ENCODE measurements around the gene SPO11.
A peak's percentile ranks its signal among the peaks of the same experiment; 100 is the strongest.

SPO11 gene

GRCh38 chr20:57329608-57330221 lies at the start of gene SPO11:
SPO11 (plus strand) TSS chr20:57329803; CDS start chr20:57329868, 65 bp downstream.
- no peak for DNase-seq

DNA sequence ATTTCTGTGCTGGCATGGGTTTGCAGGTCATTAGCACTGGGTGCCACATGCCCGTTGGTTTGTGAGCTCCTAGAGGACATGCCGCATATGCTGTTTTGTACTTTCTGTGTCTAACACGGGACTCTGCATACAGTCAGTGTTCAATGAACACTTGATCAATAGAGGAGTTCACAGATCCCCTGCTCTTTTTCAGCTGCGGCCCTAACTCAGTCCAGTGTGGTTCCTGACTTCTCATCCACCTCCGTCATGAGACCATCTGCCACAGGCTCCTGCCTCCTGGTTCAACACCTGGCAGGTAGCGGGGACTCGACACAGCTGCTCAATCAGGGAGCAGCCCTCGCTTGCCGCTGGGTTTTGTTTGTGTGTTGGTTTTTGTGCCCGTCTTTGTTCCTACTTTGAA lies 49.4 kb upstream of the SPO11 start:
- peak; percentile 17 for DNase-seq

GRCh38 chr20:57281900-57282299 lies 47.7 kb upstream of the SPO11 start:
- DNase-seq = no peak

DNA sequence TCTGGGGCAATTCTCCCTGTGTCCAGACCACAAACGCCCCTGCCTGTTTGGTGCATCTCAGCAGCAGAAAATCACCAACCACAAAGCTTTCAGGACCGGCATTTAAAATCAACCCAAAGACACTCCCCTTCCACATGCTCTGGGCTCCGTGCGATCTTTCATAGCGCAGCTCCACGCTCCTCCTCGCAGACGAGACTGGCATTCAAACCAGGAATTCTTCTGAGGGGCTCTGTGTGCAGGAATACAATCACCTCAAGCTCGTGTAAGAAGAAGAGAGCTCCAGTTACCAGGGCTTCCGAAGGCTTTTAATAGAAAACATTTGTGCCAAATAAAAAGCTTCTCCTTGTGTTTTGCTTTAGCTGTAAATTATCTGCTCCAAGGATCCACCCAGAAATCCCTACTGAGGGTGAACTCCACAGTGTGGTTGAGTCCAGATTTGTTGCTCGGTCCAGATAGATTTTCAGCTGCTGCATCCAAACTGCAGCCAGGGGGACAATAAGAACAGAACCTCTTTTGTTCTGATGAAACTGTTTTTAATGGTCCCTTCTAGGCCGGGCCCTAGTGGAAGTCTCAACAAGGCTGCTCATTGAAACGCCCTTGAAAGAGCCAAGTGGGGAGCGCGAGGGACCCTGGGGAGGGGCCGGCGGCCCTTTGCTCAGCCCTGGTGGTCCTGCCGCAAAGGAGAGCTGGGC lies 46.8 kb upstream of the SPO11 start:
- no peak for DNase-seq

- no peak for DNase-seq
Observed at GRCh38 chr20:57283860-57284259, 45.7 kb upstream of the SPO11 start.

- DNase-seq = no peak
Observed at GRCh38 chr20:57287007-57287880, 42.4 kb upstream of the SPO11 start.

DNA sequence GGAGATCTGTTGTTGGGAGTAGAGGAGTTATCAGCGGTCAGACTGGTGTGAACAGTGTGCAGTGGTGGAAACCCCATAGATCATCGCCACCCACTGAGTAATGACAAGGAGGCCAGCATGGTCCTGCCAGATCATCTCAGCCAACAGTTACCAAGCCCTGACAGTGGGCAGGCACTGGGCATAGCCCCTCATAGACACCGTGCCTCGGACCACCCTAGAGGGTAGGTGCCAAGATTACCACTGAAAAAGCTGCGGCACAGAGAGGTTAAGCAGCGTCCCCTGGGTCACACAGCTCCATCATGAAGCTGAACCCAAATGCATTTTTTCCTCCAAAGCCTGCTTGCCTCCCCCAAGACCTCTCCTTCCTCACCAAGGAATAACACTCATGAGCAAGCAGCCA lies 41.7 kb upstream of the SPO11 start:
- no peak for DNase-seq

DNA sequence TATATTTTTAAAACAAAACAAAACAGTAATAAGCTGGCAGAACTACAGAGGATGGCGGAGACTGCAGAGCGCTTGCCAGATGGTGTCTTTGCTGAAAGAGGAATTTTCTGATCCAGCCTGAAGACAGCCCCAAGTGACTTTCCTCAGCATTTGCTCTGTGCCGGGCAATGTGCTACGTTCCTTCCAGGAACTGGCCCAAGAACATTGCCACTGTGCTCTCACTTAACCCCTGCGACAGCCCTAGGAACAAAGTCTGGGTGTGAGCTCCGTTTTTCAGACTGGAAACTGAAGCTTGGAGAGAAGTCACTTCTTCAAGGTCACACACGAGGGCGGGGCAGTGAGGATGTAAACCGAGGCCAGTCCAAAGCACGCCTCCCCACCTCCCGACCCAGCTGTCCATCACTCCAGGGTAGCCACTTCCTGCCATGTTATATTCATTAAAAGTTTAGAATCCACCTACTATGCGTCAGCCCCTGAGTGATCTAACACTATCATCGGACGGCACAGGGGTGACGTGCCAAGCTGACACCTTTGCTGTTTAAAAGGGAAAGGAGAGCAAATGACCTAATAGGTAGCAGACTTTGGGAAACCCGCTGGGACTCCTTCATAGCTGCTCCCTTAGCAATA lies 40.8 kb upstream of the SPO11 start:
- DNase-seq = no peak

DNA sequence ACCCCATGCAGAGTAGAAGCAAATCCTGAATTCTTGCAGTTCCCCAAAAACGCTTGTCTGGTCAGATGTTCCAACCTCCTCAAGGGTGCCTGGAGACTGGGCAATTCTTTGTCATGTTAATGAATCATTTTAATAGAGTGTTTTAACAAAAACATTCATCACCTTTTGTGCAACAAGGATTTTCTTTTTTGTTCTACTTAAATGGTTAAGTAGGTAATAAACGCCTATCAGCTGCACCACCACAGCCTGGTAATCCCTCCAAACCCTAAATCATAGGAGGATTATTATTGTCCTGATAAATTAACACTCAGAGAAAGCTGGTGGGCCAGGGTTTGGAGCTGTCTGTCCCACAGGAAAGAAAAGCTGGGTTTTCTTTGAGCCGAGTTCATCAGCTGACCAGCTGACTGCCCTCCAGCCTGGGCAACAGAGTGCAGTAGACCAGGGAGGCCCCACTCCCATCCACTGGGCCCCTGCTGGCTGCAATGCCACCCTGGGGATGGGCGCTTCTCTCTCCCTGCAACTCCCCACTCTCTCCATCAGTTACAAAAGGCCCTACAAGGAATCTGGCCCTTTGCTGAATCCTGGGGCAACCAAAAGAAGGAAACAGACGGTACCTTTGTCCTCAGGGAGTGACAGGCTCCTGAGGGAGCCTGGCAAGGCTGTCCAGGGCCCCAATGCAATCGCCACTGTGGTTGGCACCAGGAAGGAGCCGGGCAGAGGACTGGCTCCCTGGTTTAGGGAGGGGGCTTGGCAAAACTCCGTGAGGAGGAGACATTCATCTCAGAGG lies 40.0 kb upstream of the SPO11 start:
- no peak for DNase-seq

GRCh38 chr20:57290178-57290484 lies 39.5 kb upstream of the SPO11 start:
- no peak for DNase-seq

GRCh38 chr20:57291003-57291402 lies 38.6 kb upstream of the SPO11 start:
- DNase-seq = no peak

- no peak for DNase-seq
Observed at GRCh38 chr20:57291694-57292093, 37.9 kb upstream of the SPO11 start.

GRCh38 chr20:57292611-57293010 lies 37.0 kb upstream of the SPO11 start:
- DNase-seq = no peak

- DNase-seq = no peak
Observed at GRCh38 chr20:57293995-57294394, 35.6 kb upstream of the SPO11 start.

DNA sequence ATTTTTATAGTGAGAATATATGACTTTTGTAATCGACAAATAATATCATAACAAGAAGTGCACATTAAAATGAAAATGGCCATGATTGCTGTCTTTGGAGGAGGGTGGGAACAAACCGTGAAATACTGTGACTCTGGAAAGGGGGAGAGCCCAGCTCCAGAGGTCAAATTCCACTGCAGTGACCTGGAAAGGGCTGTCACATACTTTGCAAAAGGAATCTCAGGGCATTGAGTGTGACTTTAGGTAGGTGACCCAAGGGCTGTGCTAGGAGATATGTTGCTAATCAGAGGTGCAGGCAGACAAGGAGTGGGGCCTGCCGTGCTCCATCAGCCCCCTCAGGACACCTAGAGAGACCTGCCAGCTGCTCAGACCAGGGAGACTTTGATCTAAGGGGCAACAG lies 35.1 kb upstream of the SPO11 start:
- DNase-seq = no peak

DNA sequence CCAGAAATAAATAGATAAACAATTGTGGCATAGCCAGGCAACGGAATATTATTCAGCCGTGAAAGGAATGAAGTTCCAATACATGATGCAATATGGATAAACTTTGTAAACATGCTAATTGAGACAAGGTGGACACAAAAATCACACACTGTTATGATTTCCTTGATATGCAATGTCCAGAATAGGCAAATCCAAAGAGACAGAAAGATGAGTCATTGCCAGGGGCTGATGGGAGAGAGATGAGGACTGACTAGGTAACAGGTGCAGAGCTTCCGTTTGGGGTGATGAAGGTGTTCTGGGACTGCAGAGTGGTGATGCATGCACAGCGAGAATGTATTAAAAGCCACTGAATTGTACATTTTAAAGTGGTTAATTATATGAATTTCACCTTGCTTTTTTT lies 31.1 kb upstream of the SPO11 start:
- DNase-seq = no peak

DNA sequence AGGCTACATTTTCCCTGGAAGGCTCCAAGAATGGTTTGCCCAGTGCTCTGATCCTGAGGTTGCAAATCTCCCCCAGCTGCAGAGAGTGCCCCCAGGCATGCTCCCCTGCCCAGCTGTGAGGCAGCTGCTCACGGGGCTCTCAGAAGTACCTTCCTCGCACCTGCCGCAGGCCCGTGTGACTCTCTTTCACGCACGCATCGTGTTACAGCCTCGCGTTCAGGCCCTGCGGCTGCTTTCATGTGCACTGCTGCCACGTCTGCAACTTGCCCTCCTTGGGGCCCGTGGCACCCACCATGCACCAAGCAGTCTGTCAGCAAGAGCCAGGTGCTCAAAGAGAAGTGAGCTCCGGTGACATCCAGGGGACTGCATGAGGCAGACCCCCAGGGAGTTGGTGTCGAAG lies 28.6 kb upstream of the SPO11 start:
- DNase-seq = no peak

GRCh38 chr20:57306747-57307146 lies 22.9 kb upstream of the SPO11 start:
- no peak for DNase-seq

- no peak for DNase-seq
Observed at GRCh38 chr20:57308451-57309271, 20.9 kb upstream of the SPO11 start.

- DNase-seq = no peak
Observed at GRCh38 chr20:57309544-57310115, 20.0 kb upstream of the SPO11 start.

DNA sequence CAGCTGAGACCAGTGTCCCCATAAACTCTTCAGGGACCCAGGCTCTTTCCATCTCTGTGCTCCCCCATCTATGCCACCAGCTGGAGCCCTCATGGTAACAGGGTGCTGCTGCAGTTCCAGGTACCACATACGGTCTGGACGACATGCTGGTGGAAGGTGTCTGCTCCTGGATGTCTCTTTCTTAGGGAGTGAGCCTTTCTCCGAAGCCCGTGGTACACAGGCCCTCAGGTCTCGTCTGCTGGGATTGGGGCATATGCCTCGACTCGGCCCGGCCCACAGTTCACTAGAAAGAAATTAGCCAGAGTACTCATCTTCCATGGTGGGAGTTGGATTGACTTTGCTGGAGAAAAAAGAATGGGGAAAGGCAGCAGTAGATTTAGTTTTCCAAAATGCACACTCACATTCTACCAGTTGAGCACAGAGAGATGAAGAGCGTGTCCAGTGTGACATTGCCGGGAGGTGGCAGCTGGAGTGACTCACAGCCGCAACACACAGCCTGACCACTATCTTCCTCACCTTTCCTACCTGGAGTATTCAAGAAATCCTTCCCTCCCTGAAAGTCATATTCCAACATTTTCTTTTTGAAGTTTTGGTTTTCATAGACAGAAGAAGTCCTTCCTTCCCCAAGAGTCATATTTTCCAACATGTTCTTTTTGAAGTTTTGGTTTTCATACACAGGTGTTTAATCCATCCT lies 18.6 kb upstream of the SPO11 start:
- DNase-seq = no peak

Data from DMS53 (cell line).